Posterior vena cava (tissue), 2 donors: ENCODE data around the gene GLT1D1. TPM values are rescaled to one million over a fixed set of nuclear protein-coding genes. Genes with fewer than 3 reads are reported as not detected.

Source experiments
- DNase-seq: peaks from one replicate; pipeline ENCODE4 v3.0.0-alpha.2; 2020; ENCODE audit warnings: low spot score
- intact Hi-C, 2 donors: fragments of 100-400 bp; cut with DNase I; formaldehyde crosslinking; loops; one replicate each; pipeline versions ENCODE4 v1.14.1 to v1.14.2; 2022 to 2023
- total RNA-seq, 2 donors: library from RNA; stranded (reverse); fragmentation: NEBNext Ultra II Directional; extraction: Animal tissue kit (Norgen Biotek cat#: 25700); gene quantifications; one replicate each; pipeline ENCODE4 v1.2.1, GENCODE V29; 2021
- donor health status: DM: yes; HTN: yes; CAD: no.
- donor health status: DM: yes; HTN: yes; CAD: no.

GLT1D1 gene
- total RNA-seq, 2 donors from 2014 or later: 0.67 to 1.9 TPM

GRCh38 chr12:128940974-128941373 is 87.7 kb downstream of the GLT1D1 start:
- intact Hi-C loops: no loop called here
- peak; percentile 22 for DNase-seq

GRCh38 chr12:128942960-128943477 is 89.7 kb downstream of the GLT1D1 start:
- DNase-seq: no peak
- intact Hi-C loops: no loop called here

- intact Hi-C loops: loop anchor here in 1 of 2 donors (5.0 kb wide), 1 partner anchor 1717 kb away; no protein-coding TSS in a partner anchor
- peak; percentile 58 for DNase-seq
Measured at GRCh38 chr12:128944956-128945355, 91.7 kb downstream of the GLT1D1 start.

GRCh38 chr12:128947209-128947608 is 93.9 kb downstream of the GLT1D1 start:
- DNase-seq: peak; percentile 0
- intact Hi-C loops: loop anchor here in 1 of 2 donors (5.0 kb wide), 1 partner anchor 1715 kb away; no protein-coding TSS in a partner anchor

- no peak for DNase-seq
- intact Hi-C loops: loop anchor here in 1 of 2 donors (5.0 kb wide), 1 partner anchor 1713 kb away; no protein-coding TSS in a partner anchor
Measured at GRCh38 chr12:128949086-128949485, 95.8 kb downstream of the GLT1D1 start.

GRCh38 chr12:128951448-128951847 is 98.2 kb downstream of the GLT1D1 start:
- intact Hi-C loops: no loop called here

GRCh38 chr12:128956755-128957154 is 103.5 kb downstream of the GLT1D1 start:
- DNase-seq: no peak
- intact Hi-C loops: no loop called here

More at GRCh38 chr12:128951448-128951847, 98.2 kb downstream of the GLT1D1 start:
- DNase-seq: peak; percentile 12

- no peak for DNase-seq
- intact Hi-C loops: no loop called here
Measured at GRCh38 chr12:128959901-128960300, 106.6 kb downstream of the GLT1D1 start.

GRCh38 chr12:128961308-128961902 is 108.1 kb downstream of the GLT1D1 start:
- intact Hi-C loops: no loop called here

GRCh38 chr12:128961957-128962356 is 108.7 kb downstream of the GLT1D1 start:
- intact Hi-C loops: no loop called here
- peak; percentile 30 for DNase-seq

More at GRCh38 chr12:128961308-128961902, 108.1 kb downstream of the GLT1D1 start:
- DNase-seq: no peak

GRCh38 chr12:128966203-128966810 is 113.0 kb downstream of the GLT1D1 start:
- intact Hi-C loops: no loop called here
- peak; percentile 54 for DNase-seq

GRCh38 chr12:128968668-128969067 is 115.4 kb downstream of the GLT1D1 start:
- intact Hi-C loops: no loop called here
- peak; percentile 51 for DNase-seq

- no peak for DNase-seq
- intact Hi-C loops: loop anchor here in 1 of 2 donors (10.0 kb wide), 1 partner anchor 1445 kb away; no protein-coding TSS in a partner anchor
Measured at GRCh38 chr12:128969480-128970055, 116.3 kb downstream of the GLT1D1 start.

- DNase-seq: no peak
- intact Hi-C loops: loop anchor here in 1 of 2 donors (10.0 kb wide), 1 partner anchor 1445 kb away; no protein-coding TSS in a partner anchor
Measured at GRCh38 chr12:128970110-128970509, 116.8 kb downstream of the GLT1D1 start.

- DNase-seq: no peak
- intact Hi-C loops: loop anchor here in 1 of 2 donors (10.0 kb wide), 1 partner anchor 1444 kb away; no protein-coding TSS in a partner anchor
Measured at GRCh38 chr12:128970941-128971340, 117.7 kb downstream of the GLT1D1 start.

- intact Hi-C loops: loop anchor here in 1 of 2 donors (10.0 kb wide), 1 partner anchor 1443 kb away; no protein-coding TSS in a partner anchor
- no peak for DNase-seq
Measured at GRCh38 chr12:128971802-128972201, 118.5 kb downstream of the GLT1D1 start.

- no peak for DNase-seq
- intact Hi-C loops: loop anchor here in 1 of 2 donors (10.0 kb wide), 1 partner anchor 1441 kb away; no protein-coding TSS in a partner anchor
Measured at GRCh38 chr12:128973883-128974681, 120.8 kb downstream of the GLT1D1 start.

GRCh38 chr12:128974881-128975280 is 121.6 kb downstream of the GLT1D1 start:
- DNase-seq: no peak
- intact Hi-C loops: loop anchor here in 1 of 2 donors (10.0 kb wide), 1 partner anchor 1440 kb away; no protein-coding TSS in a partner anchor
